Small intestine (tissue), 16 donors: Measurements from ENCODE around the gene MYO16. TPM values are rescaled to one million over a fixed set of nuclear protein-coding genes. Genes with fewer than 3 reads are reported as not detected.

Experiments used
- DNase-seq, 2 donors: peaks; one replicate each; pipeline versions ENCODE4 v3.0.0 to v3.0.0-alpha.2; 2013
- FAIRE-seq: peaks from 2 replicates; lab custom pipeline; 2012; peaks lifted over from hg19 to GRCh38; lab: Jason Lieb, UNC
- H3K27ac ChIP-seq, 3 donors: one replicate each; pipeline ENCODE4 v1.5.1; 2013; ENCODE audit warnings: low read length in 2 of 3, mild to moderate bottlenecking in 2 of 3, control low read depth in 1 of 3, inconsistent platforms in 1 of 3, low read depth in 1 of 3, moderate library complexity in 1 of 3
- H3K27me3 ChIP-seq, 3 donors: one replicate each; pipeline ENCODE4 v1.6.1; 2013; ENCODE audit warnings: low read length in 3 of 3, inconsistent platforms in 1 of 3; ENCODE audit not compliant: control insufficient read depth in 3 of 3, insufficient read depth in 3 of 3
- H3K36me3 ChIP-seq, 3 donors: one replicate each; pipeline ENCODE4 v1.6.1; 2013; ENCODE audit warnings: low read length in 3 of 3, inconsistent platforms in 1 of 3, low read depth in 1 of 3, mild to moderate bottlenecking in 1 of 3, moderate library complexity in 1 of 3; ENCODE audit not compliant: control insufficient read depth in 3 of 3, insufficient read depth in 2 of 3
- H3K4me1 ChIP-seq, 3 donors: one replicate each; pipeline ENCODE4 v1.6.1; 2013; ENCODE audit warnings: low read length in 2 of 3, inconsistent platforms in 1 of 3, low read depth in 1 of 3, mild to moderate bottlenecking in 1 of 3, moderate library complexity in 1 of 3; ENCODE audit not compliant: control insufficient read depth in 3 of 3, insufficient read depth in 2 of 3
- H3K4me3 ChIP-seq, 3 donors: one replicate each; pipeline ENCODE4 v1.5.1; 2013; ENCODE audit warnings: low read length in 3 of 3, control low read depth in 1 of 3, inconsistent platforms in 1 of 3, low read depth in 1 of 3, mild to moderate bottlenecking in 1 of 3, moderate library complexity in 1 of 3
- H3K9me3 ChIP-seq, 2 donors: one replicate each; pipeline ENCODE4 v1.6.1; 2013; ENCODE audit warnings: low read depth in 1 of 2, low read length in 1 of 2; ENCODE audit not compliant: control insufficient read depth in 2 of 2, insufficient read depth in 1 of 2
- WGBS, 3 donors: extraction: QIAGEN DNeasy Blood & Tissue Kit; methylation state at CpG; one replicate each; pipeline ENCODE4 v1.1.7; 2013; 5-methylcytosine and 5-hydroxymethylcytosine counted together
- long read RNA-seq, 10 donors: transcript quantifications; one replicate each; lab custom pipeline, GENCODE V29; 2026
- polyA plus RNA-seq, 4 donors: library from polyadenylated mRNA; stranded (reverse) in 3 of 4; unstranded in 1 of 4; fragments of 200-250 nt in 3 of 4; fragments of 120-200 nt in 1 of 4; gene quantifications; one replicate each; pipeline versions ENCODE4 v1.2.1 to v1.2.3, GENCODE V29; 2013
- donor health status: healthy with polysubstance abuse.
- donor health status: control.
- donor health status: control.
- donor health status: Bipolar disorder and iron deficiency.
- donor health status: healthy.

Gene MYO16
- under 1 TPM in 2 of 4 donors, not detected in 2; 0.03 to 0.21 TPM for polyA plus RNA-seq
- long read RNA-seq, donor 1 = 0 reads
- long read RNA-seq, donor 2 = 0 reads
- long read RNA-seq, donor 3 = 0 reads
- long read RNA-seq, donor 4 = 0 reads
- long read RNA-seq, donor 5 = 0 reads
- long read RNA-seq, donor 6 = 0 reads
- long read RNA-seq, donor 7 = 0 reads
- long read RNA-seq, donor 8 = 0 reads
- long read RNA-seq, donor 9 = 0 reads
- long read RNA-seq, donor 10 = 0 reads

GRCh38 chr13:108629181-108629752 is at the start of gene MYO16:
TSS of gene MYO16 (plus strand) at chr13:108629611. CDS start at chr13:108629845, 234 bp downstream.
- H3K4me3 ChIP-seq = no peak within 1 kb of the TSS
- no peak within 1 kb of the TSS for H3K27ac ChIP-seq
- FAIRE-seq (no peak), DNase-seq (no peak)
- no peaks in the 10 kb centered on the region for H3K27me3 ChIP-seq
- H3K36me3 ChIP-seq = no peaks in the 10 kb centered on the region
- peaks cover 0 to 1% of the 10 kb centered on the region in 2 donors for H3K9me3 ChIP-seq
- 42 to 51% (median 42%) methylated on average over 11 of the region's 11 CpGs for WGBS, 3 donors
- H3K4me1 ChIP-seq = no peaks in the 10 kb centered on the region

GRCh38 chr13:108586826-108587225 is 42.6 kb upstream of the MYO16 start:
- WGBS, 3 donors = 80 to 88% (median 83%) methylated on average over 3 of the region's 3 CpGs

GRCh38 chr13:108588516-108588915 is 40.9 kb upstream of the MYO16 start:
- DNase-seq = no peak
- H3K4me1 ChIP-seq = no peaks in the 10 kb centered on the region
- no peak overlapping the region for H3K4me3 ChIP-seq
- no peaks in the 10 kb centered on the region for H3K36me3 ChIP-seq
- 52 to 75% (median 58%) methylated on average over 3 of the region's 3 CpGs for WGBS, 3 donors
- H3K9me3 ChIP-seq = peaks cover 0 to 3% of the 10 kb centered on the region in 2 donors
- H3K27me3 ChIP-seq = no peaks in the 10 kb centered on the region
- no peak for FAIRE-seq
- no peak overlapping the region for H3K27ac ChIP-seq

More at GRCh38 chr13:108586826-108587225, 42.6 kb upstream of the MYO16 start:
- Histone ChIP-seq H3K36me3 (no peaks in the 10 kb centered on the region), H3K4me3 (no peak overlapping the region), H3K4me1 (no peaks in the 10 kb centered on the region), H3K9me3 (peaks cover 0 to 3% of the 10 kb centered on the region in 2 donors), H3K27me3 (no peaks in the 10 kb centered on the region), H3K27ac (no peak overlapping the region)
- FAIRE-seq (no peak), DNase-seq (no peak)

- no peaks in the 10 kb centered on the region for H3K36me3 ChIP-seq
- FAIRE-seq (no peak), DNase-seq (no peak)
- H3K4me3 ChIP-seq = no peak overlapping the region
- H3K27me3 ChIP-seq = no peaks in the 10 kb centered on the region
- H3K27ac ChIP-seq = no peak overlapping the region
- H3K9me3 ChIP-seq = no peaks in the 10 kb centered on the region
- no peaks in the 10 kb centered on the region for H3K4me1 ChIP-seq
- WGBS, 3 donors = 4 to 22% (median 14%) methylated on average over 3 of the region's 3 CpGs
Observed at GRCh38 chr13:108594153-108594552, 35.3 kb upstream of the MYO16 start.

GRCh38 chr13:108595436-108596274 is 33.8 kb upstream of the MYO16 start:
- H3K27ac ChIP-seq = no peak overlapping the region
- H3K27me3 ChIP-seq = no peaks in the 10 kb centered on the region
- no peaks in the 10 kb centered on the region for H3K9me3 ChIP-seq
- FAIRE-seq = no peak
- 31 to 40% (median 37%) methylated on average over 13 of the region's 13 CpGs for WGBS, 3 donors
- H3K4me1 ChIP-seq = no peaks in the 10 kb centered on the region
- DNase-seq = no peak
- no peaks in the 10 kb centered on the region for H3K36me3 ChIP-seq
- no peak overlapping the region for H3K4me3 ChIP-seq

GRCh38 chr13:108597943-108598342 is 31.5 kb upstream of the MYO16 start:
- DNase-seq (no peak), FAIRE-seq (no peak)
- no peaks in the 10 kb centered on the region for H3K27me3 ChIP-seq
- 51 to 58% (median 51%) methylated on average over 5 of the region's 5 CpGs for WGBS, 3 donors
- no peak overlapping the region for H3K4me3 ChIP-seq
- H3K9me3 ChIP-seq = peaks cover 0 to 4% of the 10 kb centered on the region in 2 donors
- H3K4me1 ChIP-seq = no peaks in the 10 kb centered on the region
- H3K27ac ChIP-seq = no peak overlapping the region
- H3K36me3 ChIP-seq = no peaks in the 10 kb centered on the region

- no peak for DNase-seq
- H3K36me3 ChIP-seq = no peaks in the 10 kb centered on the region
- H3K4me1 ChIP-seq = no peaks in the 10 kb centered on the region
- no peak overlapping the region for H3K4me3 ChIP-seq
- H3K27me3 ChIP-seq = no peaks in the 10 kb centered on the region
- peaks cover 1 to 15% of the 10 kb centered on the region in 2 donors for H3K9me3 ChIP-seq
- H3K27ac ChIP-seq = no peak overlapping the region
- 88 to 92% (median 92%) methylated on average over 2 of the region's 2 CpGs for WGBS, 3 donors
- no peak for FAIRE-seq
Observed at GRCh38 chr13:108606424-108606823, 23.0 kb upstream of the MYO16 start.

GRCh38 chr13:108609353-108609752 is 20.1 kb upstream of the MYO16 start:
- Histone ChIP-seq H3K27ac (no peak overlapping the region), H3K9me3 (peaks cover 1 to 11% of the 10 kb centered on the region in 2 donors), H3K4me1 (no peaks in the 10 kb centered on the region), H3K36me3 (no peaks in the 10 kb centered on the region), H3K27me3 (no peaks in the 10 kb centered on the region), H3K4me3 (no peak overlapping the region)
- WGBS, 3 donors = 77 to 83% (median 78%) methylated on average over 7 of the region's 7 CpGs
- FAIRE-seq (no peak), DNase-seq (no peak)
